Cerebellar cortex (tissue), 1 donor: Measurements from ENCODE around the gene COLGALT1.
"Not testable (repeated sequence)": the region's sequence is repeated elsewhere in the genome, so short reads cannot be mapped to it uniquely, and the experiment has no call there.

Experiments
- DNase-seq: peaks from one replicate; pipeline ENCODE4 v3.0.0-alpha.2; 2015; ENCODE audit warnings: low spot score

Gene COLGALT1

GRCh38 chr19:17534767-17535166, 20.7 kb upstream of the COLGALT1 start:
- no peak for DNase-seq

GRCh38 chr19:17536955-17537354, 18.5 kb upstream of the COLGALT1 start:
- no peak for DNase-seq

GRCh38 chr19:17538684-17539237, 16.7 kb upstream of the COLGALT1 start:
- peak; percentile 36 for DNase-seq

GRCh38 chr19:17539238-17540117, 16.0 kb upstream of the COLGALT1 start:
- DNase-seq, result peak; percentile 95

- no peak for DNase-seq
Observed at GRCh38 chr19:17540174-17540573, 15.3 kb upstream of the COLGALT1 start.

GRCh38 chr19:17541184-17541759, 14.2 kb upstream of the COLGALT1 start:
- no peak for DNase-seq

- no peak for DNase-seq
Observed at GRCh38 chr19:17542042-17542441, 13.4 kb upstream of the COLGALT1 start.

- DNase-seq, result no peak
Observed at GRCh38 chr19:17542793-17543582, 12.5 kb upstream of the COLGALT1 start.

- no peak for DNase-seq
Observed at GRCh38 chr19:17543986-17544385, 11.5 kb upstream of the COLGALT1 start.

GRCh38 chr19:17544418-17544817, 11.0 kb upstream of the COLGALT1 start:
- DNase-seq, result no peak

GRCh38 chr19:17548145-17548544, 7.3 kb upstream of the COLGALT1 start:
- DNase-seq, result no peak

GRCh38 chr19:17549085-17549740, 6.2 kb upstream of the COLGALT1 start:
- DNase-seq, result no peak

GRCh38 chr19:17550076-17550667, 5.3 kb upstream of the COLGALT1 start:
- DNase-seq, result no peak

- DNase-seq, result not testable (repeated sequence)
Observed at GRCh38 chr19:17552735-17553134, 2.7 kb upstream of the COLGALT1 start.

- DNase-seq, result no peak
Observed at GRCh38 chr19:17553256-17553655, 2.2 kb upstream of the COLGALT1 start.

- DNase-seq, result no peak
Observed at GRCh38 chr19:17554968-17555479, 425 bp upstream of the COLGALT1 start.

- peak; percentile 57 for DNase-seq
Observed at GRCh38 chr19:17555929-17556813, 722 bp downstream of the COLGALT1 start.

GRCh38 chr19:17556995-17557394, 1.5 kb downstream of the COLGALT1 start:
- DNase-seq, result no peak

GRCh38 chr19:17557466-17557865, 2.0 kb downstream of the COLGALT1 start:
- DNase-seq, result no peak

GRCh38 chr19:17560205-17560595, 4.8 kb downstream of the COLGALT1 start:
- no peak for DNase-seq
